Measurements from ENCODE around the gene FLT3. TPM values are rescaled to one million over a fixed set of nuclear protein-coding genes. Genes with fewer than 3 reads are reported as not detected.

FLT3 gene
- total RNA-seq, 4 donors from 2014 or later, result 0.06 to 1.8 (median 0.53) TPM

DNA sequence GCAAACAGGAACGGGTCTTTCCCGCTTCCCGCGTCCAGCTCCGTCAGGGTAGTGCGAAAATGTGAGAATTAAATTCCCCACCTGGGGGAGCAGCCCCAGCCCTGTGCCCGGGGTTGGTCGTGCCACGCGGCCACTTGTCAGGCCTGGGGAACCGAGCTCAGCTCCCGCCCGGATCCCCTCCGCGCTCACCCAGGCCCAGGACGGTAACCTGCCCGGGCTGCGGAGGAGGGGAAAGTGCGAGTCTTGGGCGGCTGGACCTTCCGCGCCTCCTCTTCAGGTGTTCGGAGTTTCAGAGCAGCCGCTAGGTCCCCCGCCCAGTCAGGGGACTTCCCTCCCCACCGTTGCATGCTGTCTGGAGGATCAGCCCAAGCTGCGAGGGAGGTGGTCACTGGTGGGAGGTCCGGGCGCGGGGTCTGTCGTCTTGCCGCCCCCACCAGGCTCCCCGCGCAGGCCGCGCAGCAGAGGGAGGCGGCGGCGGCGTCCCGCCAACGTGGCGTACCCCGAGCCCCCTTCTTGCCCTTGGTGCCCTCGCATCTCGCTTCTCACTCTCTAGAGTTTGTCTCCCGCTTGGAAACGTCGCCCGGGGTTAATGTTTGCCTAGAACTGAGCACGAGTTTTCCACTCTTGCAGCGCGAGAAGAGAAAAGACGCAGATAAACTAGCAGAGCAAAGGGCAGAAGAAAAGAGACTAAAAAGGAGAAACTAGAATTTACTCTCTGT, 119.9 kb downstream of the FLT3 start:
- no peak for DNase-seq (ENCODE audit: extremely low spot score)
- Histone ChIP-seq H3K27me3 (peaks cover 0 to 97% (median 65%) of the 10 kb centered on the region in 4 donors), H3K4me1 (peaks cover 9 to 44% (median 37%) of the 10 kb centered on the region in 4 donors), H3K4me3 (peak overlapping the region in 1 of 4 donors; percentile 22), H3K27ac (replicated peaks in 1 of 4) (no peak overlapping the region), H3K9me3 (no peaks in the 10 kb centered on the region), H3K36me3 (no peaks in the 10 kb centered on the region)
- intact Hi-C loops (cut with DNase I), result loop anchor here (5.0 to 10.0 kb wide), 2 partner anchors 446 to 618 kb away; no protein-coding TSS in a partner anchor
- WGBS, result 6% methylated on average over 8 of the region's 54 CpGs
- TF ChIP-seq EP300 (IDR thresholded peaks at IDR 0.05) (no peak), POLR2A (IDR thresholded peaks at IDR 0.05; ENCODE audit: low read depth) (no peak), POLR2AphosphoS5 (IDR thresholded peaks at IDR 0.05) (no peak), CTCF (IDR thresholded peaks at IDR 0.05) (no peak)

- intact Hi-C loops (cut with DNase I), result loop anchor here (5.0 to 10.0 kb wide), 2 partner anchors 445 to 618 kb away; no protein-coding TSS in a partner anchor
- 9% methylated on average over 14 of the region's 15 CpGs for WGBS
- DNase-seq (ENCODE audit: extremely low spot score), result no peak
- H3K9me3 ChIP-seq, result no peaks in the 10 kb centered on the region
- peaks cover 0 to 98% (median 68%) of the 10 kb centered on the region in 4 donors for H3K27me3 ChIP-seq
- peak overlapping the region in 1 of 4 donors; percentile 22 for H3K4me3 ChIP-seq
- H3K4me1 ChIP-seq, result peaks cover 9 to 44% (median 39%) of the 10 kb centered on the region in 4 donors
- TF ChIP-seq POLR2AphosphoS5 (IDR thresholded peaks at IDR 0.05) (no peak), EP300 (IDR thresholded peaks at IDR 0.05) (no peak), POLR2A (IDR thresholded peaks at IDR 0.05; ENCODE audit: low read depth) (no peak), CTCF (IDR thresholded peaks at IDR 0.05) (no peak)
- no peak overlapping the region for H3K27ac ChIP-seq (replicated peaks in 1 of 4)
- no peaks in the 10 kb centered on the region for H3K36me3 ChIP-seq
Observed at GRCh38 chr13:27979765-27980279, 120.6 kb downstream of the FLT3 start.

DNA sequence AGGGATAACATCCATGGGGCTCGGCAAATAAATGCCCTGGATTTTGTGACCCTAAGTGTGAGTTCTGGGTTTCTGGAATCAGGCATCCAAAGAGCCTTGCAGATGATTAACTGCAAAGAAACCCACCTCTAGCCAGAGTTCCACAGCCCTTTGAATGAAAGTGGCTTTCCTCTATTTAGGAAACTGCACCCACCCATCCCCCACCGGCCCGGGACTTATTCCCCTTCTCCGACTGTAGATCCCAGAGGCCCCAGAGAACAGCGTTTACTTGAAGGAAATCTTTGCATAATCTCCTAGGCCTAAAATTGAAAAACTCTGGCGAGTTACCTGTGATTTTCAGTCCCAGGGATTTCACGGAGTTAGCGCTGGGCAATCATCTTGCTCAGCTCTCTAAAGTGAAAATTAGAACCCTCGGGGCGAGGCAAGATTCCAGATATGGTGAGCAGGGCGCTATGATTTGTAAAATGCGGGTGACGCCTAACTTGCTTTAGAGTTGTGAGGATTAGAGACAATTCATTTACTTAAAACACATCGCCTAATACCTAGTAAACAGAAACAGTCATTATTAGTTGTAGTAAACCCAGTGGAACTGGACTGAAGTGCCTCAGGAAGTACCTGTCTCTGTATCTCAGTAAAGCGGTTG, 121.3 kb downstream of the FLT3 start:
- Histone ChIP-seq H3K4me1 (peaks cover 9 to 44% (median 39%) of the 10 kb centered on the region in 4 donors), H3K4me3 (no peak overlapping the region), H3K9me3 (no peaks in the 10 kb centered on the region), H3K36me3 (no peaks in the 10 kb centered on the region), H3K27me3 (peaks cover 0 to 100% (median 69%) of the 10 kb centered on the region in 4 donors), H3K27ac (replicated peaks in 1 of 4) (no peak overlapping the region)
- TF ChIP-seq EP300 (IDR thresholded peaks at IDR 0.05) (no peak), CTCF (IDR thresholded peaks at IDR 0.05) (no peak), POLR2A (IDR thresholded peaks at IDR 0.05; ENCODE audit: low read depth) (no peak), POLR2AphosphoS5 (IDR thresholded peaks at IDR 0.05) (no peak)
- intact Hi-C loops (cut with DNase I), result no loop called here
- no peak for DNase-seq (ENCODE audit: extremely low spot score)
- 6% methylated on average over 15 of the region's 15 CpGs for WGBS

- Histone ChIP-seq H3K4me3 (peak overlapping the region in 2 of 4 donors; percentile 25 to 27), H3K9me3 (no peaks in the 10 kb centered on the region), H3K36me3 (no peaks in the 10 kb centered on the region), H3K4me1 (peaks cover 9 to 44% (median 39%) of the 10 kb centered on the region in 4 donors), H3K27ac (replicated peaks in 1 of 4) (no peak overlapping the region), H3K27me3 (peaks cover 0 to 100% (median 68%) of the 10 kb centered on the region in 4 donors)
- TF ChIP-seq POLR2AphosphoS5 (IDR thresholded peaks at IDR 0.05), result no peak
- TF ChIP-seq EP300 (IDR thresholded peaks at IDR 0.05), result no peak
- TF ChIP-seq POLR2A (IDR thresholded peaks at IDR 0.05; ENCODE audit: low read depth), result no peak
- no peak for TF ChIP-seq CTCF (IDR thresholded peaks at IDR 0.05)
- WGBS, result 3% methylated on average over 28 of the region's 65 CpGs
- DNase-seq (ENCODE audit: extremely low spot score), result no peak
- intact Hi-C loops (cut with DNase I), result no loop called here
Observed at GRCh38 chr13:27978301-27978968, 121.9 kb downstream of the FLT3 start.

All from esophagus muscularis mucosa (tissue), 4 donors.